Activated naive CD4-positive, alpha-beta T cell (primary cell): ENCODE results near the gene ID3.
A peak's percentile ranks its signal among the peaks of the same experiment; 100 is the strongest.

ENCODE experiments used
- DNase-seq, 4 experiments: peaks; one replicate each; lab custom pipeline; 2025; lab: John Stamatoyannopoulos, UW

Gene ID3

GRCh38 chr1:23559136-23559984, at the start of gene ID3:
TSS of gene ID3 (minus strand) at chr1:23559501. CDS start at chr1:23559426, 75 bp downstream.
- peak; percentile 67 to 91 (median 80) for DNase-seq

GRCh38 chr1:23607944-23608343, 48.6 kb upstream of the ID3 start:
- DNase-seq: no peak

GRCh38 chr1:23601968-23602876, 42.9 kb upstream of the ID3 start:
- no peak for DNase-seq

GRCh38 chr1:23601135-23601967, 42.0 kb upstream of the ID3 start:
- DNase-seq: no peak

- no peak for DNase-seq
These were observed 41.0 kb upstream of the ID3 start for GRCh38 chr1:23600283-23600682.

GRCh38 chr1:23599125-23599524, 39.8 kb upstream of the ID3 start:
- DNase-seq: no peak

GRCh38 chr1:23598424-23598823, 39.1 kb upstream of the ID3 start:
- DNase-seq: no peak

- no peak for DNase-seq
These were observed 38.5 kb upstream of the ID3 start for GRCh38 chr1:23597635-23598388.

GRCh38 chr1:23596382-23597358, 37.4 kb upstream of the ID3 start:
- no peak for DNase-seq

- DNase-seq: no peak
These were observed 35.6 kb upstream of the ID3 start for GRCh38 chr1:23594927-23595353.

GRCh38 chr1:23594149-23594907, 35.0 kb upstream of the ID3 start:
- no peak for DNase-seq

- no peak for DNase-seq
These were observed 34.4 kb upstream of the ID3 start for GRCh38 chr1:23593556-23594148.

- DNase-seq: no peak
These were observed 33.8 kb upstream of the ID3 start for GRCh38 chr1:23593042-23593521.

- no peak for DNase-seq
These were observed 33.0 kb upstream of the ID3 start for GRCh38 chr1:23592209-23592892.

GRCh38 chr1:23591460-23592208, 32.3 kb upstream of the ID3 start:
- DNase-seq: no peak

- no peak for DNase-seq
These were observed 30.9 kb upstream of the ID3 start for GRCh38 chr1:23590058-23590783.

- DNase-seq: no peak
These were observed 30.3 kb upstream of the ID3 start for GRCh38 chr1:23589585-23589986.
